ENCODE measurements around the gene JUND.

DNA sequence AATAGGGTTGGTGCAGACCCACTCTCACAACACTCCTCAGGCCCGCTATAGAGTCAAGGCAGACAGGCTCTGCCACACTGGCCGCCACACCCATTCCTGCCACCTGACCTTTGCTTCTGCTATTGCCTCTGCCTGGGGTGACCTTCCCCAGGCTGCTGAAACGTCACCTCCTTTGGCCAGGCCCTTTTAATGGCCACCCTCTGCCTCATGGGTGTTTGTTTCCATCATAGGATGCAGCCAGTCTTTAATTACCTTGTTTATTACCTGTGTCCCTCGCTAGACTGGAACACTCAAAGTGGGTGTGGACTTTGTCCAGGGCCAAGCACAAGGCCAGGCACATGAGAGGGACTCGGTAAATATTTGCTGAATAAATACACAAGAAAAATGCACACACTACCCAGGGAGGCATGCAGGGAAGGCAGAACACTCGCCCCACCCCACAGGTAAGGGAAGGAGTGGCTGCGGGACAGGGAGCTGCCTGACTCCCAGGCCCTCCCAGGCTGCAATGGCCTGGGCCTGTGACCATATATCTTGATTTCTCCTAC, 38.2 kb upstream of the JUND start:
- TF ChIP-seq, protein P1, sequence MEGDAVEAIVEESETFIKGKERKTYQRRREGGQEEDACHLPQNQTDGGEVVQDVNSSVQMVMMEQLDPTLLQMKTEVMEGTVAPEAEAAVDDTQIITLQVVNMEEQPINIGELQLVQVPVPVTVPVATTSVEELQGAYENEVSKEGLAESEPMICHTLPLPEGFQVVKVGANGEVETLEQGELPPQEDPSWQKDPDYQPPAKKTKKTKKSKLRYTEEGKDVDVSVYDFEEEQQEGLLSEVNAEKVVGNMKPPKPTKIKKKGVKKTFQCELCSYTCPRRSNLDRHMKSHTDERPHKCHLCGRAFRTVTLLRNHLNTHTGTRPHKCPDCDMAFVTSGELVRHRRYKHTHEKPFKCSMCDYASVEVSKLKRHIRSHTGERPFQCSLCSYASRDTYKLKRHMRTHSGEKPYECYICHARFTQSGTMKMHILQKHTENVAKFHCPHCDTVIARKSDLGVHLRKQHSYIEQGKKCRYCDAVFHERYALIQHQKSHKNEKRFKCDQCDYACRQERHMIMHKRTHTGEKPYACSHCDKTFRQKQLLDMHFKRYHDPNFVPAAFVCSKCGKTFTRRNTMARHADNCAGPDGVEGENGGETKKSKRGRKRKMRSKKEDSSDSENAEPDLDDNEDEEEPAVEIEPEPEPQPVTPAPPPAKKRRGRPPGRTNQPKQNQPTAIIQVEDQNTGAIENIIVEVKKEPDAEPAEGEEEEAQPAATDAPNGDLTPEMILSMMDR (conservative IDR thresholded peaks at IDR 0.05; ENCODE audit: low read length) = no peak
- TF ChIP-seq EZH2phosphoT487 (IDR thresholded peaks at IDR 0.05; ENCODE audit: borderline replicate concordance) = no peak

All from Loucy (cell line).